Nephron (organoid): ENCODE results near the gene VPS13C.

ENCODE experiments used
- H3K27ac Mint-ChIP-seq, 3 experiments: 2 replicates each; pipeline ENCODE4 v1.8.0; 2020; ENCODE audit warnings: mixed read lengths in 3 of 3, mild to moderate bottlenecking in 2 of 3, moderate library complexity in 1 of 3
- H3K27me3 Mint-ChIP-seq: 2 replicates; pipeline ENCODE4 v1.8.0; 2021; ENCODE audit warnings: low read depth, mild to moderate bottlenecking, moderate library complexity, mixed read lengths
- H3K36me3 Mint-ChIP-seq: 2 replicates; pipeline ENCODE4 v1.8.0; 2020; ENCODE audit warnings: low read depth, mixed read lengths
- H3K4me1 Mint-ChIP-seq: 2 replicates; pipeline ENCODE4 v1.8.0; 2020; ENCODE audit warnings: mixed read lengths
- H3K4me3 Mint-ChIP-seq, 3 experiments: 2 replicates each; pipeline ENCODE4 v1.8.0; 2020; ENCODE audit warnings: mild to moderate bottlenecking in 3 of 3, mixed read lengths in 3 of 3, moderate library complexity in 2 of 3
- H3K9me3 Mint-ChIP-seq: 2 replicates; pipeline ENCODE4 v1.8.0; 2020; ENCODE audit warnings: mixed read lengths
- CTCF ChIP-seq, 3 experiments: fragments of 200-600 bp; sonication (generic); IDR thresholded peaks; one replicate each; pipeline ENCODE4 v1.5.0; 2021; ENCODE audit warnings: antibody characterized with exemption in 3 of 3; ENCODE audit not compliant: unreplicated experiment in 3 of 3

The VPS13C gene

GRCh38 chr15:61857169-61857829 lies 202.9 kb downstream of the VPS13C start:
- Mint-ChIP-seq H3K4me3 (no peak overlapping the region), H3K9me3 (no peaks in the 10 kb centered on the region), H3K4me1 (no peaks in the 10 kb centered on the region), H3K36me3 (peaks cover 4% of the 10 kb centered on the region), H3K27ac (no peak overlapping the region), H3K27me3 (no peaks in the 10 kb centered on the region)
- no peak for TF ChIP-seq CTCF (IDR thresholded peaks at IDR 0.05; ENCODE audit: unreplicated experiment in 3 of 3)

- no peak overlapping the region for H3K27ac Mint-ChIP-seq
- H3K4me3 Mint-ChIP-seq: no peak overlapping the region
- TF ChIP-seq CTCF (IDR thresholded peaks at IDR 0.05; ENCODE audit: unreplicated experiment in 3 of 3): no peak
- H3K4me1 Mint-ChIP-seq: no peaks in the 10 kb centered on the region
- no peaks in the 10 kb centered on the region for H3K9me3 Mint-ChIP-seq
- H3K27me3 Mint-ChIP-seq: no peaks in the 10 kb centered on the region
- H3K36me3 Mint-ChIP-seq: peaks cover 5% of the 10 kb centered on the region
Observed at GRCh38 chr15:61856295-61856694, 204.0 kb downstream of the VPS13C start.

GRCh38 chr15:61853195-61853594 lies 207.1 kb downstream of the VPS13C start:
- H3K36me3 Mint-ChIP-seq: peaks cover 15% of the 10 kb centered on the region
- H3K27ac Mint-ChIP-seq: no peak overlapping the region
- no peak overlapping the region for H3K4me3 Mint-ChIP-seq
- H3K27me3 Mint-ChIP-seq: no peaks in the 10 kb centered on the region
- TF ChIP-seq CTCF (IDR thresholded peaks at IDR 0.05; ENCODE audit: unreplicated experiment in 3 of 3): no peak
- H3K9me3 Mint-ChIP-seq: no peaks in the 10 kb centered on the region
- H3K4me1 Mint-ChIP-seq: no peaks in the 10 kb centered on the region

- H3K4me1 Mint-ChIP-seq: no peaks in the 10 kb centered on the region
Observed at GRCh38 chr15:61851955-61852354, 208.3 kb downstream of the VPS13C start.

GRCh38 chr15:61849447-61849846 lies 210.8 kb downstream of the VPS13C start:
- no peak for TF ChIP-seq CTCF (IDR thresholded peaks at IDR 0.05; ENCODE audit: unreplicated experiment in 3 of 3)
- no peak overlapping the region for H3K4me3 Mint-ChIP-seq
- H3K36me3 Mint-ChIP-seq: peaks cover 15% of the 10 kb centered on the region
- no peaks in the 10 kb centered on the region for H3K27me3 Mint-ChIP-seq
- H3K9me3 Mint-ChIP-seq: no peaks in the 10 kb centered on the region
- no peaks in the 10 kb centered on the region for H3K4me1 Mint-ChIP-seq
- H3K27ac Mint-ChIP-seq: no peak overlapping the region

More at GRCh38 chr15:61851955-61852354, 208.3 kb downstream of the VPS13C start:
- Mint-ChIP-seq H3K4me3 (no peak overlapping the region), H3K27ac (no peak overlapping the region), H3K27me3 (no peaks in the 10 kb centered on the region), H3K9me3 (no peaks in the 10 kb centered on the region), H3K36me3 (peaks cover 15% of the 10 kb centered on the region)
- no peak for TF ChIP-seq CTCF (IDR thresholded peaks at IDR 0.05; ENCODE audit: unreplicated experiment in 3 of 3)

GRCh38 chr15:61841466-61841865 lies 218.8 kb downstream of the VPS13C start:
- Mint-ChIP-seq H3K27me3 (peaks cover 7% of the 10 kb centered on the region), H3K4me3 (no peak overlapping the region), H3K4me1 (peaks cover 6% of the 10 kb centered on the region), H3K27ac (no peak overlapping the region), H3K9me3 (peaks cover 3% of the 10 kb centered on the region), H3K36me3 (no peaks in the 10 kb centered on the region)
- TF ChIP-seq CTCF (IDR thresholded peaks at IDR 0.05; ENCODE audit: unreplicated experiment in 3 of 3): no peak
